ENCODE results near the gene MR1.

DNA sequence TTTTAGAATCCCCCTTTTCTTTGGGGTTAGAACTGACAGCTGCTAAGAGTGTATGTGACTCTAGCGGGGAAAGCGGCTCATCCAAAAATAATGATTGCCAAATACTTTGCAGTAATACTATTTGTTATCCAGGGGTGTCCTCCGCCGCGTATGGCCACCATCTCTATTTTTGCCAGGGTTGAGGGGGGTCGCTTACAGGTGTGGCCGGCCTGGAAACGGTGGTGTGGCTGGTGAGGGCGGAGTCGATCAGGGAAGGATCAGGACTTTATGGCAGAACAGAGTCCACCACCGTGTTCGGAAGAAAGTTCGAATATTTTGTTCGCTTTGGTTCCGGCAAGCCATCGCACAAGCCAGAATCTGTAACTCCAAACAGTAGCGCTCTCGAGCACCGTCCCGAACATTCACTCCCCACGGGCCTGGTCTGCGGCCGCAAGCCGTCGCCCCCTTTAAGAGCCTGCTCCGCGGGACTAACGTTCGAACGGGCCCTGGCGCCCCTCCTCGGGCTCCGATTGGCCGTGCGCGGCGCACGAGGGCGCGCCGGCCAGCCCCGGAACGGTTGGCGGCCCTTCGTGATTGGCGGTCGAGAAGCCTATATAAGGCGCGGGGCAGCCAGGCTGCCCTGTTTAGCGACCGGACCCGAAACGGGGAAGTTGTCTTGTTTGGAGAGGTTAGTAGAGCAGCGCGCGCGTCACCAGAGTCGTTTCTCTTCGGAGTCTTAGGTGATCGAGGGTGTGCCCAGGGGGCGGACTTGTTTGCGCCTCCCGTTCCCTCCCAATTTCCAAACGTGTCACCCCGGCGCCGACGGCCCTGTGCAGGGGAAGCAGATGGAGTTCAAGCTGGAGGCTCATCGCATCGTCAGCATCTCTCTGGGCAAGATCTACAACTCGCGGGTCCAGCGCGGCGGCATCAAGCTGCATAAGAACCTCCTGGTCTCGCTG, 54.6 kb downstream of the MR1 start, which contains the start of gene IER5:
- TF ChIP-seq, protein P1, sequence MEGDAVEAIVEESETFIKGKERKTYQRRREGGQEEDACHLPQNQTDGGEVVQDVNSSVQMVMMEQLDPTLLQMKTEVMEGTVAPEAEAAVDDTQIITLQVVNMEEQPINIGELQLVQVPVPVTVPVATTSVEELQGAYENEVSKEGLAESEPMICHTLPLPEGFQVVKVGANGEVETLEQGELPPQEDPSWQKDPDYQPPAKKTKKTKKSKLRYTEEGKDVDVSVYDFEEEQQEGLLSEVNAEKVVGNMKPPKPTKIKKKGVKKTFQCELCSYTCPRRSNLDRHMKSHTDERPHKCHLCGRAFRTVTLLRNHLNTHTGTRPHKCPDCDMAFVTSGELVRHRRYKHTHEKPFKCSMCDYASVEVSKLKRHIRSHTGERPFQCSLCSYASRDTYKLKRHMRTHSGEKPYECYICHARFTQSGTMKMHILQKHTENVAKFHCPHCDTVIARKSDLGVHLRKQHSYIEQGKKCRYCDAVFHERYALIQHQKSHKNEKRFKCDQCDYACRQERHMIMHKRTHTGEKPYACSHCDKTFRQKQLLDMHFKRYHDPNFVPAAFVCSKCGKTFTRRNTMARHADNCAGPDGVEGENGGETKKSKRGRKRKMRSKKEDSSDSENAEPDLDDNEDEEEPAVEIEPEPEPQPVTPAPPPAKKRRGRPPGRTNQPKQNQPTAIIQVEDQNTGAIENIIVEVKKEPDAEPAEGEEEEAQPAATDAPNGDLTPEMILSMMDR (IDR thresholded peaks at IDR 0.05; ENCODE audit: low read depth, low read length): no peak
- TF ChIP-seq POLR2A (IDR thresholded peaks at IDR 0.05; ENCODE audit: extremely low read depth, insufficient read length) (peak; percentile 100), MYC (IDR thresholded peaks at IDR 0.05; ENCODE audit: low read depth, low read length) (no peak; the same call in 1 of the 2 replicates)
